K562 (cell line): Measurements from ENCODE around the gene SPTBN5. TPM values are rescaled to one million over a fixed set of nuclear protein-coding genes. Genes with fewer than 3 reads are reported as not detected.

Experiments
- ATAC-seq: fragments of 200-7000 bp; cut with Tn5 transposase; 3 replicates; pipeline ENCODE4 v1.9.1; 2020; ENCODE audit warnings: moderate library complexity
- BruUV-seq: library from RNA; stranded (reverse); fragments of 400-500 nt; replicated peaks from 2 replicates; lab custom pipeline; 2021; lab: Mats Ljungman, UMichigan
- CTCF ChIA-PET: fragments of 300-600 bp; formaldehyde crosslinking; extraction: SDS; loops from one replicate; lab custom pipeline; 2021; ENCODE audit warnings: low intra/inter-chr PET ratio; lab: Yijun Ruan, JAX
- POLR2A ChIA-PET: fragments of 300-600, 350-650 bp; sonication (Branson Sonifier 250); formaldehyde crosslinking; extraction: SDS; loops from one replicate; lab custom pipeline; 2021; ENCODE audit warnings: antibody characterized with exemption, inconsistent platforms; lab: Yijun Ruan, JAX
- DNase-seq, 4 experiments: peaks; one replicate each; pipeline versions ENCODE4 v3.0.0 to v3.0.0-alpha.2; 2011 to 2018; ENCODE audit warnings: low spot score in 3 of 4, mixed read lengths in 3 of 4; ENCODE audit errors: extremely low read depth in 1 of 4
- FAIRE-seq: peaks from 2 replicates; lab custom pipeline; 2011; peaks lifted over from hg19 to GRCh38; lab: Jason Lieb, UNC
- H2AFZ ChIP-seq: 2 replicates; pipeline ENCODE4 v1.6.0; 2011; ENCODE audit warnings: low read depth, low read length, control low read depth, inconsistent platforms
- H3K27ac ChIP-seq: fragments of 200-600 bp; 3 replicates; pipeline ENCODE4 v1.8.0; 2011; ENCODE audit warnings: low read depth, mild to moderate bottlenecking, control low read depth, inconsistent platforms, low read length, moderate library complexity, mixed read lengths; ENCODE audit errors: extremely low read depth
- H3K27me3 ChIP-seq, 2 experiments: fragments of 300-600 bp in 1 of 2; 2 replicates in 1 of 2; 3 replicates in 1 of 2; pipeline versions ENCODE4 v1.6.0 to v1.8.0; 2011; ENCODE audit warnings: inconsistent platforms in 2 of 2, low read length in 2 of 2, mild to moderate bottlenecking in 1 of 2, mixed read lengths in 1 of 2, moderate library complexity in 1 of 2; ENCODE audit not compliant: control insufficient read depth in 2 of 2, insufficient read depth in 2 of 2
- H3K36me3 ChIP-seq: fragments of 300-600 bp; 3 replicates; pipeline ENCODE4 v1.8.0; 2011; ENCODE audit warnings: mild to moderate bottlenecking, low read length, inconsistent platforms; ENCODE audit not compliant: control insufficient read depth, insufficient read depth
- H3K4me1 ChIP-seq, 2 experiments: fragments of 200-600 bp in 1 of 2; replicated peaks in 1 of 2; 2 replicates in 1 of 2; 3 replicates in 1 of 2; pipeline versions ENCODE4 v1.5.1 to v1.8.0; 2011; ENCODE audit warnings: inconsistent platforms in 2 of 2, low read length in 2 of 2, mild to moderate bottlenecking in 1 of 2, mixed read lengths in 1 of 2, moderate library complexity in 1 of 2; ENCODE audit not compliant: control insufficient read depth in 2 of 2, insufficient read depth in 2 of 2
- H3K4me2 ChIP-seq: 2 replicates; pipeline ENCODE4 v1.6.1; 2011; ENCODE audit warnings: low read length, control low read depth, inconsistent platforms, mixed read lengths; ENCODE audit not compliant: insufficient read depth
- H3K4me3 ChIP-seq: fragments of 200-600 bp; sonication (generic), shearing (Covaris generic); 2 replicates; pipeline ENCODE4 v1.5.1; 2016; ENCODE audit warnings: control low read depth, inconsistent platforms
- H3K79me2 ChIP-seq: fragments of 200-600 bp; 3 replicates; pipeline ENCODE4 v1.8.0; 2011; ENCODE audit warnings: low read length, inconsistent platforms; ENCODE audit not compliant: control insufficient read depth, insufficient read depth
- H3K9ac ChIP-seq, 2 experiments: 2 replicates each; pipeline versions ENCODE4 v1.6.0 to v1.6.1; 2011; ENCODE audit warnings: low read depth in 2 of 2, low read length in 2 of 2, control low read depth in 1 of 2, inconsistent platforms in 1 of 2, mild to moderate bottlenecking in 1 of 2, mixed read lengths in 1 of 2; ENCODE audit not compliant: insufficient read depth in 1 of 2
- H3K9me1 ChIP-seq: one replicate; pipeline ENCODE4 v1.6.0; 2011; ENCODE audit warnings: inconsistent platforms, mild to moderate bottlenecking, low read length, moderate library complexity; ENCODE audit not compliant: control insufficient read depth, insufficient read depth
- H3K9me3 ChIP-seq: replicated peaks from 2 replicates; pipeline ENCODE4 v1.5.1; 2011; ENCODE audit warnings: low read depth, low read length, inconsistent platforms; ENCODE audit not compliant: control insufficient read depth, insufficient read depth
- H4K20me1 ChIP-seq: replicated peaks from 2 replicates; pipeline ENCODE4 v1.6.1; 2011; ENCODE audit warnings: low read length, inconsistent platforms, mixed read lengths; ENCODE audit not compliant: control insufficient read depth, insufficient read depth
- CTBP1 ChIP-seq: fragments of 450-650 bp; IDR thresholded peaks from 2 replicates; pipeline ENCODE4 v1.6.1; 2016; ENCODE audit warnings: borderline replicate concordance
- ETV5 ChIP-seq: sonication (generic); formaldehyde crosslinking; IDR thresholded peaks from 2 replicates; pipeline ENCODE4 v1.4.0; 2020; ENCODE audit warnings: low read depth, mild to moderate bottlenecking, missing genetic modification reagents
- WGBS: fragments of 100-300 bp; shearing (Covaris generic); methylation state at CpG from one replicate; pipeline ENCODE4 v1.1.6; 2016; ENCODE audit warnings: low coverage, mixed read lengths; ENCODE audit not compliant: insufficient coverage; ENCODE audit errors: missing lambda C conversion rate; 5-methylcytosine and 5-hydroxymethylcytosine counted together
- in situ Hi-C: fragments of 300-500 bp; cut with MboI; formaldehyde crosslinking; loops from 4 replicates; pipeline ENCODE4 v1.15.0; 2018; ENCODE audit warnings: inconsistent platforms, mixed read lengths
- intact Hi-C: fragments of 100-400 bp; cut with micrococcal nuclease; formaldehyde crosslinking; loops from 2 replicates; pipeline ENCODE4 v1.14.2; 2022
- polyA plus RNA-seq, 8 experiments: library from polyadenylated mRNA; depleted of rRNA in 4 of 8; stranded (reverse) in 5 of 8; unstranded in 3 of 8; fragments of >200 nt; fragmentation: Nextera tagmentation in 2 of 8; fragmentation: Illumina TruSeq in 1 of 8; extraction: Ambion mirVana in 2 of 8; extraction: Trizol in 1 of 8; gene quantifications; 2 replicates each; pipeline versions ENCODE4 v1.2.1 to v1.2.3, GENCODE V29; 2011 to 2014; ENCODE audit warnings: inconsistent platforms in 1 of 8, missing spikeins in 1 of 8
- total RNA-seq, 7 experiments: library from RNA; depleted of rRNA in 6 of 7; stranded (reverse); fragments of >200 nt in 6 of 7; fragmentation: Illumina TruSeq in 2 of 7; extraction: Trizol in 2 of 7; gene quantifications; 2 replicates each; pipeline versions ENCODE4 v1.2.1 to v1.2.3, GENCODE V29; 2011 to 2021; ENCODE audit warnings: low replicate concordance in 1 of 7

The SPTBN5 gene
- total and polyA plus RNA-seq, 9 of the 15 experiments (the other 6 are each of a cell fraction or from before 2014, with no cell fraction given): 0.02 TPM; not detected in 8

- peak overlapping the region in 1 of 2 experiments; percentile 23; a peak in 1 of 4 replicates for H3K9ac ChIP-seq
- CTCF ChIA-PET: interaction anchor here (0.7 to 3.9 kb wide), 7 partner anchors 8 to 345 kb away, joined by 3 to 98 read pairs (median 6); partner anchors contain the start of gene MAPKBP1
- in situ Hi-C loops (loop anchor here (5.0 to 25.0 kb wide), 3 partner anchors 39 to 349 kb away; partner anchors contain the start of gene MAPKBP1), intact Hi-C loops (loop anchor here (1.0 to 5.0 kb wide), 6 partner anchors 39 to 344 kb away; no protein-coding TSS in a partner anchor)
- no peak for FAIRE-seq
- no peak overlapping the region for H3K4me3 ChIP-seq
- H3K27me3 ChIP-seq: no peaks in the 10 kb centered on the region
- POLR2A ChIA-PET: interaction anchor here (0.7 to 2.7 kb wide), 4 partner anchors 37 to 345 kb away, joined by 3 to 15 read pairs (median 4); partner anchors contain the start of genes MAPKBP1 and MGA
- ATAC-seq: peak; percentile 51
- WGBS: 92% methylated on average over 4 of the region's 5 CpGs
- DNase-seq: no peak
- no peaks in the 10 kb centered on the region for H3K9me1 ChIP-seq
- H3K27ac ChIP-seq: no peak overlapping the region
- no peak overlapping the region for H3K4me2 ChIP-seq
- no peaks in the 10 kb centered on the region for H3K9me3 ChIP-seq
- TF ChIP-seq ETV5 (CRISPR knock-in tag) (0 out of 2 replicates have a peak, but pooled peaks have one; percentile 29), CTBP1 (no peak)
- TF ChIP-seq, all 486 proteins: peak for 1
- H2AFZ ChIP-seq: peak overlapping the region; percentile 52; the same call in 1 of the 2 replicates
- H4K20me1 ChIP-seq: 0 out of 2 replicates have a peak, but pooled peaks cover 4% of the 10 kb centered on the region
- peaks cover 2% of the 10 kb centered on the region; the same call in 2 of the 3 replicates for H3K36me3 ChIP-seq
- no peaks in the 10 kb centered on the region for H3K79me2 ChIP-seq
- no TSS peak for BruUV-seq
- peaks cover 3 to 7% of the 10 kb centered on the region in 2 experiments; a peak in 3 of 5 replicates for H3K4me1 ChIP-seq
These were observed 83.0 kb downstream of the SPTBN5 start for GRCh38 chr15:41810651-41811431.
